ENCODE data around the gene MYCBP.
"Not testable (repeated sequence)": the region's sequence is repeated elsewhere in the genome, so short reads cannot be mapped to it uniquely, and the experiment has no call there.

MYCBP gene, protein sequence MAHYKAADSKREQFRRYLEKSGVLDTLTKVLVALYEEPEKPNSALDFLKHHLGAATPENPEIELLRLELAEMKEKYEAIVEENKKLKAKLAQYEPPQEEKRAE

DNA sequence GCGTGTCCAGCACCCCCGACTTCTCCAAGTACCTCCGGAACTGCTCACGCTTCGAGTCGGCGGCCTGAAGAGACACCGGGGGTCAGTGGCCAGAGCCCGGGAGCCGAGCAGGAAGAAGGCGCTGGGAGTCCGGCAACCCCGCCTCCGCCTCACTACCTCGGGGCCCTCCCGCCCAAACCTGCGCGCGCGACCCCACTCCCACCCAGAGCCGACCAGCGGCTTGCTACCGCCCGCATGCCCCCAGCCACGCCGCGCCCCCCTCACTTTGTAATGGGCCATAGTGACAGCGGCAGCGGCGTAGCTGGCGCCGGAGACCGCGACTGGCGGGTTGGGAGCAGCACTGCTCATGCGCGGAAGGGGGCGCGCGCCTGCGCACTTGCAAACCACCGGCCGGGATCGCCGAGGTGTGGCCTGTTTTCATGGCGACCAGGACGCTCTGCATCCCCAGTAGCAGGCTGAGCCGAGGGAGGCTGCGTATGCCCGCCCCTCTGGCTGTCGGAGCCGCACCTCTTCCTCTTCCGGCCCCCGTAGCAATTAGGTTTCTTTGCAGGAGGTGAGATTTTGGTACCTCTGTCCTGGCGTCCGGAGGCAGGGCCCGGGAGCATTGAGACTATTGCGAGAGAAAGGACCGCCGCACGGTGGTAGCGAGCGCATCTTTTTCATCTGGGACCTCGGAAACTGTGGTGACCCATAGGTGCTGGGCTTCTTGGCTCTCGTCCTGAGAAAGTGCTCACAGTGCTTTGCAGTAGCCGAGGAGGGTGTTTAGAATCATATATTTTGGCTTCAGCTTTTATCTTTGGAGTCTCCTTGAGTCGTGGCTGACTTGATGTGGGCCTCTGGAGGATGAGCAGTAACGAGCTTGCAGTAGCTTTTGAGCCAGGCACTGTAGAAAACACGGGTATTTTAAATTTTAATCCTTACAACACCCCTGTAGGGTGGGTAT is at the start of gene MYCBP:
TSS of gene MYCBP (minus strand) at position 322 of the 943 bp plus-strand sequence. CDS start at position 279, 43 bp downstream.
- DNase-seq (ENCODE audit: low read depth in 3 of 3): peak; percentile 90 to 95 (median 91)

- no peak for DNase-seq (ENCODE audit: low read depth in 3 of 3)
Measured at GRCh38 chr1:38919130-38919529, 46.0 kb upstream of the MYCBP start.

GRCh38 chr1:38918568-38918967 is 45.4 kb upstream of the MYCBP start:
- DNase-seq (ENCODE audit: low read depth in 3 of 3): no peak

DNA sequence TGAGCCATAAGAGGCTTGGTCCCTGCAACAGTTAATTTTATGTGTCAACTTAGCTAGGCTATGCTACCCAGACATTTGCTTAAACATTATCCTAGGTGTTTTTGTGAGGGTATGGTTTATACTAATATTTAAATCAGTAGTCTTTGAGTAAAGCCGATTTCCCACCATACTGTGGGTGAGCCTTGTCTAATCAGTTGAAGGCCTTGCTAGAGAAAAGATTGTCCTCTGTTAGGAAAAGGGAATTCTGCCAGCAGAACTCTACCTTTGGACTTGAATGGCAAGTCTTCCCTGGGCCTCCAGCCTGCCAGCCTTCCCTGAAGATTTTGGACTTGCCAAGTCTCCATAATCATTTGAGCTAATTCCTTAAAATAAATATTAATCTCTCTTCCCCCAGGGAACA is 44.6 kb upstream of the MYCBP start:
- no peak for DNase-seq (ENCODE audit: low read depth in 3 of 3)

DNA sequence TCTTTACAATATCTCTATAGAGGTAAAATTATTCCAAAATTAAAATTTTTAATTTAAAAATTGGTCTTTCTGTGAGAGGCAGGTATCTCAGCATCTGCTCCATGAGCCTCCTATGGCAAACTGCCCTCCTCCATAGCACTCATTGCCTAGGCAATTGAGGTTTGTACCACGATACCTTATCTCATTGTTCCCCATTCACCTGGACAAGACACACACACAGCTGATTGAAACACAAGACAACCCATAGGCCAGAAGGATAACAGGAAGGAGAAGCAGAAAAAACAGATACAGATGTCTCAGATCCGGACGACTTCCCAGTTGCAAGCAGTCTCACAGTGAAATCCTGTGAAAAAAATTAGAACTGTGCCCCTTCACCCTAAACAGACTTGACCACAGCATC is 44.2 kb upstream of the MYCBP start:
- DNase-seq (ENCODE audit: low read depth in 3 of 3): no peak

GRCh38 chr1:38915352-38915948 is 42.3 kb upstream of the MYCBP start:
- DNase-seq (ENCODE audit: low read depth in 3 of 3): no peak

DNA sequence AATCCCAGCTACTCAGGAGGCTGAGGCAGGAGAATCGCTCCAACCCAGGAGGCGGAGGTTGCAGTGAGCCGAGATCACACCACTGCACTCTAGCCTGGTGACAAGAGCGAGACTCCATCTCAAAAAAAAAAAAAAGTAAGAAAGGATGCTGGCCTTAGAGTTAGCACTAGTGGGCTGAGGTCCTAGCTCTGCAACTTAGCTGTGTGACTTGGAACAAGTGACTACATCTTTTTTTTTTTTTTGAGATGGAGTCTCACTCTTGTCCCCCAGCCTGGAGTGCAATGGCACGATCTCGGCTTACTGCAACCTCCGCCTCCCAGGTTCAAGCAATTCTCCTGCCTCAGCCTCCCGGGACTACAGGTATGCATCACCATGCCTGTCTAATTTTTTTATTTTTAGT is 41.8 kb upstream of the MYCBP start:
- DNase-seq (ENCODE audit: low read depth in 3 of 3): not testable (repeated sequence)

- no peak for DNase-seq (ENCODE audit: low read depth in 3 of 3)
Measured at GRCh38 chr1:38908821-38909220, 35.7 kb upstream of the MYCBP start.

DNA sequence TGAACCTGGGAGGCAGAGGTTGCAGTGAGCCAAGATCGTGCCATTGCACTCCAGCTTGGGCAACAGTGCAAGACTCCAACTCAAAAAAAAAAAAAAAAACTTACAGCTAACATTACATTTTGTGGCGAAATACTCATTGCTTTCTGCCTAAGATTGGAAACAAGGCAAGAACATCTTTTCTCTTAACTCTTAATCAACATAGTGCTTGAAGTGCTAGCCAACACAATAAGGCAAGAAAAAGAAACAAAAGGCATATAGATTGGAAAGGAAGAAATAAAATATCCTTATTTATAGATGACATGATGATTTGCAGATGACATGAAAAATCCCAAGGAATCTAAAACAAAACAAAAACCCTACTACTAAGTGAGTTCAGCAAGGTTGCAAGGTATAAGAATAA is 32.8 kb upstream of the MYCBP start:
- no peak for DNase-seq (ENCODE audit: low read depth in 3 of 3)

DNA sequence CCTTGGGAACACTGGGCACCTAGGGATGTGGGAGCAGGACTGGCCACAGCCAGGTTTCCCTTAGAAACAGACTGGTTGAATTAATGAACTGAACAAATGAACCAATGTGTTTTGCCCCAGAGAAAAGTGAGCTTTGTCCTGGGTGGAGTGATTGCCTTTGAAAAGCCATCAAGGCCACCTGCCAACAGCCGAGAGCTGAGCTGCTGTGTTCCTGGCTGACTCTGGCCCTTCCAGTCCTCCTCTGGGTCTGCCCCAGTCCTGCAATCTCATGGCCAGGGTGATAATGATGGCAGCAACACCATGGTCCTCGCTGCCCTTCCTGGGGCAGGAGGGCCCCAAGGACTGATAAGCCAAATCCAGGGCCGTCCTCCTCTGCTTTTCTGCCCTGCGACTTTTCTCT is 26.4 kb upstream of the MYCBP start:
- DNase-seq (ENCODE audit: low read depth in 3 of 3): no peak

DNA sequence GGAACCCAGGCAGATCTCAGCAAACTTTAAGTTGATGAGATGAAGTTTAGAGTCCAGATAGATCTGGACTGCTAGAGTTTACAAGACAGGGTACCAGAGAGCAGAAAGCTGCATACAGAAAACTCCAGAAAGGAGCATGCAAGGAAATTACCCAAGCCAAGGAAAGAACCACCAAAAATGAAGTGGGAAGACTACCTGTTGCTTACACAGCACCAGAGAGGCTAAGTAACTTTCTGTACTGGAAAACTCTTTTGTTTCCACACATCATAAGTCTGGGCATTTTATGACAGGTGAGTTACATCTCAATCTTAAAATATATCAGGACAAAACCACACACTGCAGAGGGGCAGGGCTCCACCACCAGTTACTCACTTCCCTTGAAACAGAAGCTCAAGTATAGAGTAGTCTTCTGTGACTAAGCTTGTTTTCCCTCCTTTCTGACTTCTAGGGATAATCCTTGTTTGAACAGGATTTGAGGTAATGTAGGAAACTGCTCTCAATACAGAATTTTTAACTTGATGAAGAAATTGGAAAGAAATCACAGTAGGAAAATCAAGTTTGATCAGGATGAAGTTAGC is 25.6 kb upstream of the MYCBP start:
- DNase-seq (ENCODE audit: low read depth in 3 of 3): no peak

GRCh38 chr1:38896169-38896568 is 23.0 kb upstream of the MYCBP start:
- DNase-seq (ENCODE audit: low read depth in 3 of 3): no peak

DNA sequence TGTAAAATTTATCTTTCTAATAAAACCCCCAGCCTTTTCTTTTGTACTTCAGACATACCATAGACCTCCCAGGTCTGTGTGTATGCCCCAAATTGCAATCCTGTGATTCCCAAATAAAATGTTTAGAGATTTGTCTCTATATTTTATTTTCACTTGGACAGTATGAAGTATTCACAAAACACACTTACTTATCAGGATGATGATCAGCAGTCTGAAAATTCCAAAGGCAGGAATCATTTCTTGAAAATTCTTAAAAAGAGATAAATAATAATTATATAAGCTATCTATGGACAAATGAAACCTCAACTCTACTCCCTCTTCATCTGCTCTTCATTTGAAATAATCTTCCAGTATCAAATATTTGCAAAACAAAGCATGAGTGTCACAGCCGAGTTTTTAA is 19.8 kb upstream of the MYCBP start:
- no peak for DNase-seq (ENCODE audit: low read depth in 3 of 3)

DNA sequence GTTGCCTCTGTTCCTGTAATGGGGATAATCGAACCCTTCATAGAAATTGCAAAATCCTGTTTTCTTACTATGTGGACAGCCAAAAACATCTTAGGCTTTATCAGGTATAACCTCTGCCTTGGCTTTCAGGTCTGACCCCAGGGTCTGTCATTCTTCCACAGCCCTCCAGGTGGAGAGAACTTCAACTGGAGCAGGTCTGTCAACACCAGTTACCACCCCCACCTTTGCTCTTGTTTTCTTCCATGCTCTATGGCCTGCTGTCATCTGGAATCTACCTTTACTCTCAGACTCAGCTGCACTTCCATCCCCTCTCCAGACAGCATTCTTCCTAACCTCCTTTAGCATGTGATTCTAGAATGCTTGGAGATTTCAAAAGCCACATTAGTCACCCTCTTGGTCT is 18.6 kb upstream of the MYCBP start:
- DNase-seq (ENCODE audit: low read depth in 3 of 3): no peak

GRCh38 chr1:38889589-38889988 is 16.4 kb upstream of the MYCBP start:
- no peak for DNase-seq (ENCODE audit: low read depth in 3 of 3)

DNA sequence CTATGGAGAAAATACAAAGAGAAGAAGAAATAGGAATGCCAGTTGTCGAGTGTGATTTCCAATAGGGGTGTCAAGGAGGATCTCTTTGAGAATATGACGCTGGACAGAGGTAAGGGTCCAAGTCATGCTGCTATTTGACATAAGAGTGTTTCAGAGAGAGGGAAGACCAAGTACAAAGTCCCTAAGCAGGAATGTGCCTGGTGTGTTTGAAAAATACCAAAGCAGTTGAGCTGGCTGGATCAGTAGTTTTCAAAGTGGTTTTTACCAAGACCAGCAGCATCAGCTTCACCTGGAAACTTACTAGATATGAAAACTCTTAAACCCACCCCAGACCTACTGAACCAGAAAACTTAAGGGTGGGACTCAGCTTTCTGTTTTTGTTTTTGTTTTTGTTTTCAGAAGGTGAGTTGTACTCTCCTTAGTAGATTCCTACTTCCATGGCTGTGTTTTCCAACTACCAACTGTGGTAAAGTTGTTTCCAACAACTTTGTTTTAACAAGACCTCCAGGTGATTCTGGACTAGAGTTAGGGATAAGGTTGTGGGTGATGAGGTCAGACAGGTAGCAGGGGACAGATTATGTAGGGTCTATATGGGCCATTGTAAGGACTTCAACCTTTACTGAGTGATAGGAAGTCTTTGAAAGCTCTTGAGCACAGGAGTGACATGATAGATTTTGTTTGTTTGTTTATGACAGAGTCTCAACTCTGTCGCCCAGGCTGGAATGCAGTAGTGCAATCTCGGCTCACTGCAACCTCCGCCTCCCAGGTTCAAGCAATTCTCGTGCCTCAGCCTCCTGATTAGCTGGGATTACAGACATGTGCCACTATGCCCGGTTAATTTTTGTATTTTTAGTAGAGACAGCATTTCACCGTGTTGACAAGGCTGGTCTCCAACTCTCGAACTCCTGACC is 15.5 kb upstream of the MYCBP start:
- no peak for DNase-seq (ENCODE audit: low read depth in 3 of 3)

GRCh38 chr1:38885092-38885491 is 11.9 kb upstream of the MYCBP start:
- no peak for DNase-seq (ENCODE audit: low read depth in 3 of 3)

GRCh38 chr1:38881487-38881886 is 8.3 kb upstream of the MYCBP start, which contains the start of gene GJA9:
Gene GJA9 (minus strand): TSS chr1:38881587. CDS start chr1:38876098, 5,489 bp downstream.
- no peak for DNase-seq (ENCODE audit: low read depth in 3 of 3)

DNA sequence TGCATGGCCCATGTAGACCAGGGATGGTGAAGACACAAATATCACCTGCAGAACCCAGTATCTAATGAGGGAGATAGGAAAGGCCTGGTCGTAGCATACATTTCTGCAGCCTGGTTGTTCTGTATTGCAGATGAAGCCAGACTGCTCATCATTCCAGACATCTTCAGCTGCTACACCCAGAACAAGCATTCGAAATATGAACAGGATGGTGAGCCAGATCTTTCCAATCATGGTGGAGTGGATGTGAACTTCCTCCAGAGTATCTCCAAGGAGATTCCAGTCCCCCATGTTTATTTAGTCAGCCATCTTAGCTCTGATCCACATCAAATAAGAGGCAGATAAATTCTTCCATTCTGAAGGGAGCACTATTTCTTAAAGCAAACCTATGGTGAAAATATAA is 2.7 kb upstream of the MYCBP start:
- DNase-seq (ENCODE audit: low read depth in 3 of 3): no peak

DNA sequence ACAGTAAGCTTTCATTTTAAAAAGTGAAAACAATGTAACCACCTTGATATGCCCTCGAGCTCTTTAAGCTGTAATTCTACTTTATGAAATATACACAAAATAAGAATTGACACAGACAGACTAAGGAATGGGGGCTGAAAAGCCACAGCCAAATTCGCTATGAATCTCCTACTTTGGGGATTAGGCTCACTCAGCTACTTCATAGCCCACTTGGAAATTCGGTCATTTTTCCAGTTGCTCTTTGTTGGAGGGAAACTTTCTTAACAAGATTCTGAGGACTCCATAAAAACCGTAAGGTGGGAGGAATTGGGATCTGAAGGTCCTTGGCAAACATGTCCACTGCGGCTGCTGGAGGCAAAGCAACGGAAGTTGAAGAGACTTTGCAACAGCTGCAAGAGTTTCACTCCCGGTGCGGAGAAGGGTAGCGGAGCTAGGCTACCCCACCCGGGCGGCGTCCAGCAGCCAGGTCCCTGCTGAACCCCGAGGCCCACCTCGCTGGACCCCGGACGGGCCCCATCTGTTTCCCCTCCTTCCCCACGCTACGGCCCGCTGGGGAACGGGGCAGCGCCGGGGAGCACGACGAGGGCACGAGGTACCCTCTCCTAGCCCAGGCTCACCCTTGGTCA is 634 bp downstream of the MYCBP start:
- DNase-seq (ENCODE audit: low read depth in 3 of 3): no peak

DNA sequence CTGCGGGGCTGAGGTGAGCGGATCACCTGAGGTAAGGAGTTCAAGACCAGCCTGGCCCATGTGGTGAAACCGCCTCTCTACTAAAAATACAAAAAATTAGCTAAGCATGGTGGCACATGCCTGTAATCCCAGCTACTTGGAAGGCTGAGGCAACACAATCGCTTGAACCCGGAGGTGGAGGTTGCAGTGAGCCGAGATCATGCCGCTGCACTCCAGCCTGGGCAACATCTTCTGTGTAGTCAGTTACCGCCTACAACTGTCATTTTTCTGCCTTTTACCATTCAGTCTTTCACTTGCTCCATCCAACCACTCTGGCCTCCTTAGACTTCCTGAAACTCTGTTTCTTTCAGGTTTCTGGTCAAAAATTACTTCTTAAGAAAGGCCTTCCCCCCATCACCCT is 2.2 kb downstream of the MYCBP start:
- DNase-seq (ENCODE audit: low read depth in 3 of 3): no peak

All from stimulated activated CD4-positive, alpha-beta T cell treated with anti-CD3 and anti-CD28 coated beads, TNF-alpha, amount 100 ng/mL, for 4 hours (primary cell).